ENCODE results near the gene YJU2.
"Not testable (repeated sequence)": the region's sequence is repeated elsewhere in the genome, so short reads cannot be mapped to it uniquely, and the experiment has no call there.

Gene YJU2

GRCh38 chr19:4267901-4268815 is 21.3 kb downstream of the YJU2 start:
- DNase-seq (ENCODE audit: low spot score): no peak

- DNase-seq (ENCODE audit: low spot score): no peak
Observed at GRCh38 chr19:4268816-4269430, 22.0 kb downstream of the YJU2 start.

GRCh38 chr19:4272894-4273293 is 26.0 kb downstream of the YJU2 start:
- no peak for DNase-seq (ENCODE audit: low spot score)

GRCh38 chr19:4274321-4274686 is 27.4 kb downstream of the YJU2 start:
- not testable (repeated sequence) for DNase-seq (ENCODE audit: low spot score)

GRCh38 chr19:4277191-4277696 is 30.4 kb downstream of the YJU2 start:
- no peak for DNase-seq (ENCODE audit: low spot score)

- no peak for DNase-seq (ENCODE audit: low spot score)
Observed at GRCh38 chr19:4278010-4278409, 31.1 kb downstream of the YJU2 start.

GRCh38 chr19:4278419-4279266 is 31.8 kb downstream of the YJU2 start, which contains the start of gene SHD:
Gene SHD, plus strand, starts transcription at chr19:4279266. Its CDS starts 798 bp downstream, at chr19:4280064.
- no peak for DNase-seq (ENCODE audit: low spot score)

- no peak for DNase-seq (ENCODE audit: low spot score)
Observed at GRCh38 chr19:4279267-4279529, 32.3 kb downstream of the YJU2 start.

GRCh38 chr19:4279530-4280422 is 32.9 kb downstream of the YJU2 start:
- DNase-seq (ENCODE audit: low spot score): no peak

- DNase-seq (ENCODE audit: low spot score): no peak
Observed at GRCh38 chr19:4284176-4284958, 37.5 kb downstream of the YJU2 start.

GRCh38 chr19:4284974-4285373 is 38.1 kb downstream of the YJU2 start:
- DNase-seq (ENCODE audit: low spot score): no peak

- DNase-seq (ENCODE audit: low spot score): not testable (repeated sequence)
Observed at GRCh38 chr19:4286141-4286540, 39.3 kb downstream of the YJU2 start.

GRCh38 chr19:4288091-4288777 is 41.4 kb downstream of the YJU2 start:
- no peak for DNase-seq (ENCODE audit: low spot score)

GRCh38 chr19:4291184-4291732 is 44.4 kb downstream of the YJU2 start:
- no peak for DNase-seq (ENCODE audit: low spot score)

- DNase-seq (ENCODE audit: low spot score): no peak
Observed at GRCh38 chr19:4292515-4292914, 45.6 kb downstream of the YJU2 start.

- DNase-seq (ENCODE audit: low spot score): no peak
Observed at GRCh38 chr19:4294389-4294788, 47.5 kb downstream of the YJU2 start.

GRCh38 chr19:4295972-4296771 is 49.3 kb downstream of the YJU2 start:
- DNase-seq (ENCODE audit: low spot score): no peak

- DNase-seq (ENCODE audit: low spot score): no peak
Observed at GRCh38 chr19:4297901-4298809, 51.3 kb downstream of the YJU2 start.

Measured in CD4-positive, alpha-beta T cell treated with Interleukin-15 for 4 hours (primary cell).